NCI-H2107 treated with DMSO at 0.1 percent for 48 hours (cell line): ENCODE data around the gene SLC25A42.
A peak's percentile ranks its signal among the peaks of the same experiment; 100 is the strongest.

ENCODE experiments used
- DNase-seq: peaks from one replicate; lab custom pipeline; 2025; ENCODE audit not compliant: unreplicated experiment; lab: John Stamatoyannopoulos, UW

SLC25A42 gene

DNA sequence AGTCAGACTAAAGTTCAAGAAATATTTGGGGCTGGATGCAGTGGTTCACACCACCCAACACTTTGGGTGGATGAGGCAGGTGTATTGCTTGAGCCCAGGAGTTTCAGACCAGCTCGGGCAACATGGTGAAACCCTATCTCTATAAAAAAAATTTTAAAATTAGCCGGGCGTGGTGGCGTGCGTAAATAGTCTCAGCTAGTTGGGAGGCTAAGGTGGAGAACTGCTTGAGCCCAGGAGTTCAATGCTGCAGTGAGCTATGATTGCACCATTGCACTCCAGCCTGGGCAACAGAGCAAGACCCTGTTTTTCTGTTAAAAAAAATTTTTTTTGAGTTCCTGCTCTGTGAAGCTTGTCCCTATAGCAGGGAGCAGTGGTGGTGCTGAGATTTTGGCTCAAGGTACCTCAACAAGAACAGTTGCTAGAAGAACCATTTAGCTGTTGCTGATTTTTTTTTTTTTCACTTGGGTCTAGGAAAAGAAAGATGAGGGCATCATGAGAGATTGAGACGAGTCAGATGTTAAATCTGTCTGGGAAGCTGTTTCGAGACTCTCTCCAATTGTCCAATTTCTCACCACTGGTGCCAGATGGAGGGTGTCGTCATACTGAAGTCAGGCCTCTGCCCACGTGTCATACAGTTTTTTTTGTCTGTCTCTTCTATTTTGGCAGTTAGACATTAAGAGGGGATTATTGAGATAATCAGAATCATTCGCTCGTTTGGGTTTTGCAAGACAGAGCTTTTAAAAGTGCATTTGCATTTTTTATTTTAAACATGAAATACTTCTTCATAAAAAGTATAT is 3.7 kb downstream of the SLC25A42 start:
- DNase-seq: no peak

- no peak for DNase-seq
Observed at GRCh38 chr19:19068659-19069654, 5.2 kb downstream of the SLC25A42 start.

GRCh38 chr19:19071897-19072296 is 8.1 kb downstream of the SLC25A42 start:
- no peak for DNase-seq

- no peak for DNase-seq
Observed at GRCh38 chr19:19074196-19074882, 10.5 kb downstream of the SLC25A42 start.

DNA sequence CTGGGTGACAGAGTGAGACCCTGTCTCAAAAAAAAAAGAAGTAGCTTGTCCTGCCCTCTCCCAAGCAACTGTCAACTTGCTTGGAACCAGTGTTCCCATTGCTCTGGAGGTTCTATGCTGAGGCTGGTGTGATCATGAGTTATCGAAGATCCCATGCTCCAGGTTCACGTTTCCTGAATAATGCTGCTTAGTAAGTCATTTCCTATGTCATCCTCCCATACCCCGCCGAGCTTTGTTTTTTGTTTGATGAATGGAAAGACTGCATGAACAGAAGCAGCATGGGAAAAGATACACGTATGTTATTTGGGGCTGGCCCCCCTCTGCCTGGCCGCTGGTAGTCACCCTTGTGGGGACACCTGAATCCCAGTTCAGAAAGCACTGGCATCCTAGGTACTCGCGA is 11.3 kb downstream of the SLC25A42 start:
- DNase-seq: no peak

DNA sequence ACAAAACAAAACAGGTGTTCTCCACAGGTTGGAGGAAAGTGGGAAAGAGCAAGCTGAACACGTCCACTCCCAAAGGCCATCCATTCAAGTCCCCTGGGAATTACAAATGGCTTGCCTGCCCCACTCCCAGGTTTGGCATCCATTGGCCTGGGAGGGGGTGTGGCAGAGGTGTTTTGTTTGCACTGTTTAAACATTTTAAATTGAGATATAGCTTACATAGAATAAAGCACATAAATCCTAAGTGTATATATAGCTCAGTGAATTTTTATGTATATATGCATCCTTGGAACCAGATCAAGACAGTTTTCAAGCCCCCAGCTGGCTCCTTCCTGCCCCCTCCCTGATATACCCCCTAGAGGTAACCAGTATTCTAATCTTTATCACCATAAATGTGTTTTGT is 12.7 kb downstream of the SLC25A42 start:
- DNase-seq: no peak

- DNase-seq: peak; percentile 96
Observed at GRCh38 chr19:19077103-19077502, 13.3 kb downstream of the SLC25A42 start.

- DNase-seq: no peak
Observed at GRCh38 chr19:19078801-19079200, 15.0 kb downstream of the SLC25A42 start.

DNA sequence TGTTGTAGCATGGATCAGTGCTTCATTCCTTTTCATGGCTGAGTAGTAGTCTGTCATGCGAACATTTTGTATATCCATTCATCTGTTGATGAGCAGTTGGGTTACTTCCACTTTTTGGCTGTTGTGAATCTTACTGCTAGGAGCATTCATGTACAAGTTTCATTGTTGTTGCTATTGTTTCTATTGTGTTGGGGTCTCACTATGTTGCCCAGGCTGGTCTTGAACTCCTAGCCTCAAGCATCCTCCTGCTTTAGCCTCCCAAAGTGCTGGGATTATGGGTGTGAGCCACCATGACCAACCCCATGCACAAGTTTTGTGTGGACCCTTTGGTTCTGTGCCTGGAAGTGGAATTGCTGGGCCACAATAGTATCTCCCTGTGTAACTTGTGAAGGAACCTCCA is 15.8 kb downstream of the SLC25A42 start:
- no peak for DNase-seq

DNA sequence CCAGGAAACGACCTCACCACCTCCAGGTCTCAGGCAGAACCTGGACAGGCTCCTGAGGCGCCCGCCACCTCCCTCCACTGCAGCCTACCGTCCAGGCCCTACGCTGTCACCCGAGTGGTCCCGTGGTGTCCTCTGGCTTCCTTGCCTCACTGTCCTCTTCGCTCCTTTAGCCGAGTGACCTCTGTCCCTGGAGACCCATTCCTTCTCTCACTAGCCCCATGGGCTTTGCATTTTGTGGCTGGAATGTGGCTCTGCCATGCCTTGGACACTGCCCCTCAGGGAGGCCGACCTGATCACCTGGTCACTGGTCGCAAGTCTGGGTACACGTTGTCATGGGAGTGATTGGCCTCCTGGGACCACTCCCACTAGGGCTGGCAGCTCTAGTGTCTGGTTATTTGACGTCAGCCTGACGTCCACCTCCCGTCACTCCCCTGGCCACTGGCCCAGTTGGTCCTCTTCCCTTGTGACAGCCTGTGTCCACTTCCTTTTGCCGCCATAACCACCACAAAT is 17.9 kb downstream of the SLC25A42 start:
- no peak for DNase-seq

DNA sequence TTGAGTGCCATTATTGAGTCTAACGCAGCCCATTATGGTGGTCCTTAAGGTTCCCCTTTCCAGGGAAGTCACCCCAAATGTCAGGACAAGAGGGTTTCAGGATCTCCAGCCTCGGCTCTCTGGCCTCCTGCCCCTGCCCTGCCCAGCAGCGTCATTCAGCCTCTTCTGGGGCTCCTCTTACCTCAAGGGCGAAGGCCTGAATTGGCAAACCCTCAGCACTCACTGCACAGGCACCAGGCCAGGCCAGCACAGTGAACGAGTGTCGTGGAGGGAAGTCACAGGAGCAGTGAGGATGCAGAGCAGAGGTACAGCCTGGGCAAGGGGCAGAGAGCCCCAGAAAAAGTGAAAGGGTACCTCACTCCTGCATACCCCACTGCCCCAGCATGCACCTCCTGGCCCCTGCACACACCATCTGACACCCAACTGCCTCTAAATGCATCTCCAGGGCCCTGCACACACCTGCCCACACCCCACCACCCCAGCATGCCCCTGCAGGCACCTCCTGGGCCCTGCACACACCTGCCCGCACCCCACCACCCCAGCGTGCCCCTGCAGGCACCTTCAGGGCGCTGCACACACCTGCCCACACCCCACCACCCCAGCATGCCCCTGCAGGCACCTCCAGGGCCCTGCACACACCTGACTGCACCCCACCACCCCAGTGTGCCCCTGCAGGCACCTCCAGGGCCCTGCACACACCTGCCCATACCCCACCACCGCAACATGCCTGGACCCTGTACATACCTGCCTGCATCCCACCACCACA is 19.8 kb downstream of the SLC25A42 start:
- DNase-seq: no peak

GRCh38 chr19:19087676-19088075 is 23.9 kb downstream of the SLC25A42 start:
- no peak for DNase-seq

GRCh38 chr19:19094513-19094912 is 30.7 kb downstream of the SLC25A42 start:
- DNase-seq: no peak

DNA sequence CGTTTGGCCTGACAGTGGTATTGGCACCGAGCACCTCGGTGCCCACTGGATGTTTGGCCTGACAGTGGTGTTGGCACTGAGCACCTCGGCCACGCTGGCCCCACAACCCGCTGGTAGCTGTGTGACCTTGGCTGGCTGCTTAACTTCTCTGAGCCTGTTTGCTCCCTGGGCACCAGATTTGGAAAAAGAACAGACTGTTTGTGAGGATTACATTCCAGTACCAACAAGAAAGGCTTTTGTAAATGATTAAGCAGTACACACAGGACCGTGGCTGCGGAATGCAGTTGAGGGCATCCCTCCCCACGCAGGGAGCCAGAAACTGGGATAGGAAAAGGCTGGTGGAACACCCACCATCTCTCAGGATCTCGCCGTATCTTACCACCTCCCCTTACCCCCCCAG is 31.9 kb downstream of the SLC25A42 start:
- no peak for DNase-seq

DNA sequence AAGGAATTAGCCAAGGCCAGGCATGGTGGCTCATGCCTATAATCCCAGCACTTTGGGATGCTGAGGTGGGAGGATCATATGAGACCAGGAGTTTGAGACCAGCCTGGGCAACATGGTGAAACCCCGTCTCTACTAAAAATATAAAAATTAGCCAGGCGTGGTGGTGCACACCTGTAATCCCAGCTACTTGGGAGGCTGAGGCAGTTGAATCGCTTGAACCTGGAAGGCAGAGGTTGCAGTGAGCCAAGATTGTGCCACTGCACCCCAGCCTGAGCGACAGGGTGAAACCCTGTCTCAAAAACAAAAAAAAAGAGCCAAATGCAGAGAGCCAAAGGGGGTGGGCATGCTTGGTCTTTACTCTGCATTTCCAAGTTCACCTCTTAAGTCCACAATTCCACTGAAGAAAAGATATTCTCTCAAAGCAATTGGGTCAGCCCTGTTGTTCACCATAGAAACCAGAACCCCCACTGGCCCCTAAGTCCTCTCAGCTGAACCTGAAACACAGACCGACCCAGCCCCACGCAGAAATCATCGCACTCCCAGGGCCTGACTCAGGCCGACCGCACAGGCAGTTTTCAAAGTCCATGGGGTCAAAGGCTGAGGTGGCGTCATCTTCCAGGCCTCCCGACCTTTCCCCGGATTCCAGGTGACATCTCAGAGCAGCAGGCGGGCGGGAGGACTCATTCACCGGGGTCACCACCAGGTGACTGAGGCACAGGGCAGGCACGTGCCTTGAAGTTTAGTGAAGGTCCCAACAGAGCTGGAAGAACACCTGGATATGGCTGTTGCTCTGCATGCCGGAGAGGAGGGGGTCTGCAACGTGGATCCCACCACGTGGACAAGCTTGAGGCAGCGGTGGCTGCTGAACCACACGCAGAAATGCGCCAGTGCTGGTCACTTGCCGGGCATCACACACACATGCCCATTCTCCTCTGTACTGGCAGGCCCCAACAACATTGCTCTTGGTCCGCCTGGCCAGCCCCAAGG is 33.1 kb downstream of the SLC25A42 start:
- DNase-seq: no peak

DNA sequence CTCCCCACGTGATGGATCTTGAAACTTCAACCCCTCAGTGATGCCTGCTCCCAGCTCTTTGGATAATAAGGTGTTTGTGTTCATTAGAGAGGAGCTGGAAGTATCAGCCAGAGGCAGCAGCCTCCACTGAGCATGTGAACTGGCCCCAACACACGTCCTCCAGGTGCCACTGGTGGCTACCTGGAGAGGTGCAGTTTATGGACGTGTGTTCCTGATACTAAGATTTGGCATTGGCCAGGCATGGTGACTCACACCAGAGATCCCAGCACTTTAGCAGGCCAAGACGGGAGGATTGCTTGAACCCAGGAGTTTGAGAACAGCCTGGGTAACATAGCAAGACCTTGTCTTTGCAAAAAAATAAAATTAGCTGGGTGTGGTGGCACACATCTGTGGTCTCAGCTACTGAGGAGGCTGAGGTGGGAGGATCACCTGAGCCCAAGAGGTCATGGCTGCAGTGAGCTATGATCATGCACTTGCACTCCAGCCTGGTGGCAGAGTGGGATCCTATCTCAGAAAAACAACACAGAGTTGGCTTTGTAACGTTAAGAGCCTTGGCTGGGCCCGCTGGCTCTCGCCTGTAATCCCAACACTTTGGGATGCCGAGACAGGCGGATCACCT is 34.4 kb downstream of the SLC25A42 start:
- no peak for DNase-seq

GRCh38 chr19:19098703-19099632 is 35.2 kb downstream of the SLC25A42 start:
- DNase-seq: no peak

GRCh38 chr19:19101540-19101939 is 37.7 kb downstream of the SLC25A42 start:
- DNase-seq: no peak
